Neural cell (in vitro differentiated cells): ENCODE measurements around the gene SDK2. TPM values are rescaled to one million over a fixed set of nuclear protein-coding genes. Genes with fewer than 3 reads are reported as not detected.

Source experiments
- H2AFZ ChIP-seq: fragments of 200-600, 300-800 bp; sonication (generic), shearing (Covaris generic); 2 replicates; pipeline ENCODE4 v1.6.0; 2014; ENCODE audit warnings: low read depth, mild to moderate bottlenecking, antibody characterized with exemption, low read length, moderate library complexity
- H3F3A ChIP-seq: fragments of 200-600 bp; shearing (Covaris generic); 2 replicates; pipeline ENCODE4 v1.6.1; 2016; ENCODE audit warnings: mild to moderate bottlenecking, moderate library complexity, mixed read lengths, antibody characterized with exemption, low read length; ENCODE audit not compliant: insufficient read depth, poor library complexity, severe bottlenecking
- H3K27ac ChIP-seq: fragments of 200-600, 300-800 bp; sonication (generic), shearing (Covaris generic); 2 replicates; pipeline ENCODE4 v1.5.1; 2014; ENCODE audit warnings: mild to moderate bottlenecking, low read length, moderate library complexity
- H3K27me3 ChIP-seq: fragments of 300-800, 200-600 bp; sonication (generic), shearing (Covaris generic); 2 replicates; pipeline ENCODE4 v1.6.0; 2014; ENCODE audit warnings: mild to moderate bottlenecking, low read depth, low read length, moderate library complexity; ENCODE audit not compliant: insufficient read depth
- H3K36me3 ChIP-seq: fragments of 300-800, 200-600 bp; sonication (generic), shearing (Covaris generic); 2 replicates; pipeline ENCODE4 v1.5.1; 2014; ENCODE audit warnings: mild to moderate bottlenecking, antibody characterized with exemption, low read length, moderate library complexity; ENCODE audit not compliant: insufficient read depth
- H3K4me2 ChIP-seq: fragments of 300-800, 200-600 bp; sonication (generic), shearing (Covaris generic); 2 replicates; pipeline ENCODE4 v1.6.0; 2014; ENCODE audit warnings: mild to moderate bottlenecking, low read length
- H3K4me3 ChIP-seq: fragments of 300-800, 200-600 bp; sonication (generic), shearing (Covaris generic); 2 replicates; pipeline ENCODE4 v1.5.1; 2014; ENCODE audit warnings: mild to moderate bottlenecking, low read length, moderate library complexity
- H3K79me2 ChIP-seq: fragments of 200-600 bp; shearing (Covaris generic); replicated peaks from 2 replicates; pipeline ENCODE4 v1.6.0; 2014; ENCODE audit warnings: mild to moderate bottlenecking, low read length, moderate library complexity; ENCODE audit not compliant: insufficient read depth
- H3K9ac ChIP-seq: fragments of 300-800, 200-600 bp; sonication (generic), shearing (Covaris generic); 2 replicates; pipeline ENCODE4 v1.6.1; 2016; ENCODE audit warnings: mild to moderate bottlenecking, low read length, mixed read lengths
- H3K9me2 ChIP-seq: fragments of 200-600 bp; shearing (Covaris generic); 2 replicates; pipeline ENCODE4 v1.6.1; 2016; ENCODE audit warnings: mild to moderate bottlenecking, low read length, mixed read lengths; ENCODE audit not compliant: insufficient read depth
- H3K9me3 ChIP-seq: fragments of 200-600, 300-800 bp; sonication (generic), shearing (Covaris generic); 2 replicates; pipeline ENCODE4 v1.6.1; 2016; ENCODE audit warnings: mild to moderate bottlenecking, mixed run types, low read length, moderate library complexity, mixed read lengths
- H4K20me1 ChIP-seq: fragments of 200-600 bp; shearing (Covaris generic); 2 replicates; pipeline ENCODE4 v1.6.1; 2016; ENCODE audit warnings: mild to moderate bottlenecking, mixed run types; ENCODE audit not compliant: insufficient read depth
- CTCF ChIP-seq: fragments of 450-650 bp; IDR thresholded peaks from 2 replicates; pipeline ENCODE4 v1.5.1; 2014; ENCODE audit warnings: antibody characterized with exemption, mild to moderate bottlenecking, moderate library complexity; ENCODE audit not compliant: poor library complexity, severe bottlenecking
- EP300 ChIP-seq: fragments of 450-650 bp; conservative IDR thresholded peaks from 2 replicates; pipeline ENCODE4 v1.6.1; 2014; ENCODE audit warnings: antibody characterized with exemption, mild to moderate bottlenecking, moderate library complexity; ENCODE audit not compliant: poor library complexity, severe bottlenecking
- EZH2 ChIP-seq: fragments of 200-600, 300-800 bp; shearing (Covaris generic), sonication (generic); IDR thresholded peaks from 2 replicates; pipeline ENCODE4 v1.6.1; 2014; ENCODE audit warnings: antibody characterized with exemption, low read length, borderline replicate concordance, mild to moderate bottlenecking; ENCODE audit not compliant: insufficient read depth, poor library complexity, severe bottlenecking
- MXI1 ChIP-seq: fragments of 450-650 bp; conservative IDR thresholded peaks from 2 replicates; pipeline ENCODE4 v1.6.1; 2014; ENCODE audit warnings: antibody characterized with exemption, mild to moderate bottlenecking; ENCODE audit not compliant: poor library complexity, severe bottlenecking
- POLR2AphosphoS5 ChIP-seq: IDR thresholded peaks from 2 replicates; pipeline ENCODE4 v1.6.1; 2012
- RAD21 ChIP-seq: fragments of 450-650 bp; conservative IDR thresholded peaks from 2 replicates; pipeline ENCODE4 v1.6.1; 2014; ENCODE audit warnings: antibody characterized with exemption, mild to moderate bottlenecking, moderate library complexity
- SMC3 ChIP-seq: fragments of 450-650 bp; conservative IDR thresholded peaks from 2 replicates; pipeline ENCODE4 v1.6.1; 2014; ENCODE audit warnings: antibody characterized with exemption, mild to moderate bottlenecking, moderate library complexity; ENCODE audit not compliant: poor library complexity
- TAF1 ChIP-seq: IDR thresholded peaks from 2 replicates; pipeline ENCODE4 v1.6.1; 2012; ENCODE audit warnings: low read depth
- polyA plus RNA-seq: library from polyadenylated mRNA; depleted of rRNA; stranded (reverse); fragments of >200 nt; gene quantifications from 2 replicates; pipeline ENCODE4 v1.2.3, GENCODE V29; 2014
- TF ChIP-seq, protein P1 (sequence below): IDR thresholded peaks from 2 replicates; pipeline ENCODE4 v1.6.1; 2012; ENCODE audit warnings: borderline replicate concordance

Gene SDK2
- polyA plus RNA-seq, 1 donor from 2014 or later: 0.73 TPM

GRCh38 chr17:73594598-73594997, 49.6 kb downstream of the SDK2 start:
- H3K36me3 ChIP-seq: no peaks in the 10 kb centered on the region
- no peak for TF ChIP-seq CTCF
- TF ChIP-seq, protein P1, sequence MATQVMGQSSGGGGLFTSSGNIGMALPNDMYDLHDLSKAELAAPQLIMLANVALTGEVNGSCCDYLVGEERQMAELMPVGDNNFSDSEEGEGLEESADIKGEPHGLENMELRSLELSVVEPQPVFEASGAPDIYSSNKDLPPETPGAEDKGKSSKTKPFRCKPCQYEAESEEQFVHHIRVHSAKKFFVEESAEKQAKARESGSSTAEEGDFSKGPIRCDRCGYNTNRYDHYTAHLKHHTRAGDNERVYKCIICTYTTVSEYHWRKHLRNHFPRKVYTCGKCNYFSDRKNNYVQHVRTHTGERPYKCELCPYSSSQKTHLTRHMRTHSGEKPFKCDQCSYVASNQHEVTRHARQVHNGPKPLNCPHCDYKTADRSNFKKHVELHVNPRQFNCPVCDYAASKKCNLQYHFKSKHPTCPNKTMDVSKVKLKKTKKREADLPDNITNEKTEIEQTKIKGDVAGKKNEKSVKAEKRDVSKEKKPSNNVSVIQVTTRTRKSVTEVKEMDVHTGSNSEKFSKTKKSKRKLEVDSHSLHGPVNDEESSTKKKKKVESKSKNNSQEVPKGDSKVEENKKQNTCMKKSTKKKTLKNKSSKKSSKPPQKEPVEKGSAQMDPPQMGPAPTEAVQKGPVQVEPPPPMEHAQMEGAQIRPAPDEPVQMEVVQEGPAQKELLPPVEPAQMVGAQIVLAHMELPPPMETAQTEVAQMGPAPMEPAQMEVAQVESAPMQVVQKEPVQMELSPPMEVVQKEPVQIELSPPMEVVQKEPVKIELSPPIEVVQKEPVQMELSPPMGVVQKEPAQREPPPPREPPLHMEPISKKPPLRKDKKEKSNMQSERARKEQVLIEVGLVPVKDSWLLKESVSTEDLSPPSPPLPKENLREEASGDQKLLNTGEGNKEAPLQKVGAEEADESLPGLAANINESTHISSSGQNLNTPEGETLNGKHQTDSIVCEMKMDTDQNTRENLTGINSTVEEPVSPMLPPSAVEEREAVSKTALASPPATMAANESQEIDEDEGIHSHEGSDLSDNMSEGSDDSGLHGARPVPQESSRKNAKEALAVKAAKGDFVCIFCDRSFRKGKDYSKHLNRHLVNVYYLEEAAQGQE: no peak
- no peak for TF ChIP-seq TAF1
- no peak for TF ChIP-seq POLR2AphosphoS5
- no peak for TF ChIP-seq EZH2
- no peak for TF ChIP-seq EP300
- TF ChIP-seq MXI1: no peak
- TF ChIP-seq SMC3: no peak
- TF ChIP-seq RAD21: no peak
- H3K4me2 ChIP-seq: no peak overlapping the region
- no peak overlapping the region for H2AFZ ChIP-seq
- H3K27ac ChIP-seq: no peak overlapping the region
- no peaks in the 10 kb centered on the region for H3K9me3 ChIP-seq
- H3K4me3 ChIP-seq: no peak overlapping the region
- H3K27me3 ChIP-seq: no peaks in the 10 kb centered on the region
- no peaks in the 10 kb centered on the region for H3K79me2 ChIP-seq
- H4K20me1 ChIP-seq: no peaks in the 10 kb centered on the region
- no peaks in the 10 kb centered on the region for H3F3A ChIP-seq
- H3K9me2 ChIP-seq: no peaks in the 10 kb centered on the region
- H3K9ac ChIP-seq: no peak overlapping the region

GRCh38 chr17:73594025-73594424, 50.2 kb downstream of the SDK2 start:
- no peak for TF ChIP-seq SMC3
- TF ChIP-seq EP300: no peak
- TF ChIP-seq CTCF: no peak
- no peak for TF ChIP-seq EZH2
- TF ChIP-seq, protein P1: no peak
- TF ChIP-seq MXI1: no peak
- no peak for TF ChIP-seq POLR2AphosphoS5
- TF ChIP-seq RAD21: no peak
- TF ChIP-seq TAF1: no peak
- Histone ChIP-seq H3F3A (no peaks in the 10 kb centered on the region), H3K36me3 (no peaks in the 10 kb centered on the region), H3K4me3 (no peak overlapping the region), H3K9me3 (no peaks in the 10 kb centered on the region), H3K79me2 (no peaks in the 10 kb centered on the region), H3K4me2 (no peak overlapping the region), H3K9ac (no peak overlapping the region), H3K9me2 (no peaks in the 10 kb centered on the region), H2AFZ (no peak overlapping the region), H3K27me3 (no peaks in the 10 kb centered on the region), H3K27ac (no peak overlapping the region), H4K20me1 (no peaks in the 10 kb centered on the region)
